ENCODE data around the gene TBC1D5. TPM values are rescaled to one million over a fixed set of nuclear protein-coding genes. Genes with fewer than 3 reads are reported as not detected.

TBC1D5 gene
- total RNA-seq, 2 donors from 2014 or later: 68.8 to 77.7 TPM

- no peaks in the 10 kb centered on the region for H3K27me3 ChIP-seq (ENCODE audit: control insufficient read depth, insufficient read depth, low read length, poor library complexity, severe bottlenecking)
- H3K27me3 Mint-ChIP-seq (ENCODE audit: insufficient read depth): no peaks in the 10 kb centered on the region
- DNase-seq: no peak
- H3K9me3 Mint-ChIP-seq: no peaks in the 10 kb centered on the region
- no peak overlapping the region for H3K9ac ChIP-seq (ENCODE audit: extremely low read depth, low read length, poor library complexity, severe bottlenecking)
- no peak overlapping the region for H3K27ac ChIP-seq (ENCODE audit: low read depth, low read length)
- no peak overlapping the region for H3K4me3 Mint-ChIP-seq
- H3K36me3 ChIP-seq (ENCODE audit: control insufficient read depth, insufficient read depth, low read length): peaks cover 6% of the 10 kb centered on the region
- H3K4me3 ChIP-seq (ENCODE audit: low read length): no peak overlapping the region
- H3K36me3 Mint-ChIP-seq (ENCODE audit: low read depth): peaks cover 6% of the 10 kb centered on the region
- H3K4me1 Mint-ChIP-seq: no peaks in the 10 kb centered on the region
- no peaks in the 10 kb centered on the region for H3K4me1 ChIP-seq (ENCODE audit: control insufficient read depth, insufficient read depth, low read length)
- H3K27ac Mint-ChIP-seq: no peak overlapping the region
- no peak for TF ChIP-seq CTCF (conservative IDR thresholded peaks at IDR 0.05)
- H3K9me3 ChIP-seq (ENCODE audit: control insufficient read depth, low read length): no peaks in the 10 kb centered on the region
Measured at GRCh38 chr3:17302774-17303173, 439.7 kb downstream of the TBC1D5 start.

- H3K4me3 Mint-ChIP-seq: no peak overlapping the region
- Histone ChIP-seq H3K9ac (ENCODE audit: extremely low read depth, low read length, poor library complexity, severe bottlenecking) (no peak overlapping the region), H3K27me3 (ENCODE audit: control insufficient read depth, insufficient read depth, low read length, poor library complexity, severe bottlenecking) (no peaks in the 10 kb centered on the region), H3K4me1 (ENCODE audit: control insufficient read depth, insufficient read depth, low read length) (no peaks in the 10 kb centered on the region), H3K36me3 (ENCODE audit: control insufficient read depth, insufficient read depth, low read length) (no peaks in the 10 kb centered on the region), H3K27ac (ENCODE audit: low read depth, low read length) (no peak overlapping the region), H3K4me3 (ENCODE audit: low read length) (no peak overlapping the region), H3K9me3 (ENCODE audit: control insufficient read depth, low read length) (no peaks in the 10 kb centered on the region)
- no peaks in the 10 kb centered on the region for H3K9me3 Mint-ChIP-seq
- H3K4me1 Mint-ChIP-seq: no peaks in the 10 kb centered on the region
- TF ChIP-seq CTCF (conservative IDR thresholded peaks at IDR 0.05): no peak
- no peak overlapping the region for H3K27ac Mint-ChIP-seq
- DNase-seq: no peak
- H3K36me3 Mint-ChIP-seq (ENCODE audit: low read depth): peaks cover 6% of the 10 kb centered on the region
- H3K27me3 Mint-ChIP-seq (ENCODE audit: insufficient read depth): no peaks in the 10 kb centered on the region
- 89 to 90% methylated on average over 1 to 2 of the region's 2 CpGs for WGBS, 2 experiments (ENCODE audit: insufficient coverage in 1 of 2, insufficient read length in 1 of 2)
Measured at GRCh38 chr3:17302170-17302569, 440.3 kb downstream of the TBC1D5 start.

DNA sequence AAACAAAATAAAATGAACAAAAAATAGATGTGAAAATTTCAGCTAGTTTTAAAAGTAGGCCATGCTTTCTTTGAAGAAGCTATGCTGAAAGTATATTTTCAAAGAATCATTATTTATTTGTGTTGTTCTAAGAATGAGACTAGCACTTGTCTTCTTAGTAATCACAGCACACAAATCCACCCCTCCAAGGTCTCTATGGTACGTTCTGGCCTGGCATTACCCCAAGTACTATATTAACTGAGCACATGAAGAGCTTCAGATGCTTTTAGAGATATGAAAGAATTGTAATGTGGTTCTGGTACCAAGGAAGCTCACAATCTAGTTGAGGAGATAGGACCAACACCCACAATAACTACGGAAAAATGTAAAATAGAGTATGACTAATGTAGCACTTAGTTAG lies 441.2 kb downstream of the TBC1D5 start:
- Histone ChIP-seq H3K4me1 (ENCODE audit: control insufficient read depth, insufficient read depth, low read length) (no peaks in the 10 kb centered on the region), H3K27ac (ENCODE audit: low read depth, low read length) (no peak overlapping the region), H3K9me3 (ENCODE audit: control insufficient read depth, low read length) (no peaks in the 10 kb centered on the region), H3K4me3 (ENCODE audit: low read length) (no peak overlapping the region), H3K27me3 (ENCODE audit: control insufficient read depth, insufficient read depth, low read length, poor library complexity, severe bottlenecking) (no peaks in the 10 kb centered on the region), H3K36me3 (ENCODE audit: control insufficient read depth, insufficient read depth, low read length) (no peaks in the 10 kb centered on the region), H3K9ac (ENCODE audit: extremely low read depth, low read length, poor library complexity, severe bottlenecking) (no peak overlapping the region)
- WGBS, 2 experiments (ENCODE audit: insufficient coverage in 1 of 2, insufficient read length in 1 of 2): 98 to 100% methylated on average over 1 to 2 of the region's 2 CpGs
- TF ChIP-seq CTCF (conservative IDR thresholded peaks at IDR 0.05): no peak
- H3K4me1 Mint-ChIP-seq: no peaks in the 10 kb centered on the region
- H3K27ac Mint-ChIP-seq: no peak overlapping the region
- no peaks in the 10 kb centered on the region for H3K27me3 Mint-ChIP-seq (ENCODE audit: insufficient read depth)
- peaks cover 6% of the 10 kb centered on the region for H3K36me3 Mint-ChIP-seq (ENCODE audit: low read depth)
- no peaks in the 10 kb centered on the region for H3K9me3 Mint-ChIP-seq
- no peak for DNase-seq
- no peak overlapping the region for H3K4me3 Mint-ChIP-seq
